Head of caudate nucleus (tissue), 42 donors: ENCODE data around the gene CDKAL1.
A peak's percentile ranks its signal among the peaks of the same experiment; 100 is the strongest.

Experiments used
- DNase-seq, 42 donors: peaks; one replicate each; pipeline versions ENCODE4 v3.0.0 to v3.0.0-alpha.2; 2020 to 2021; ENCODE audit warnings: mixed read lengths in 7 of 42
- intact Hi-C: fragments of 100-400 bp; cut with DNase I; formaldehyde crosslinking; loops from one replicate; pipeline ENCODE4 v1.15.0; 2022

Gene CDKAL1

DNA sequence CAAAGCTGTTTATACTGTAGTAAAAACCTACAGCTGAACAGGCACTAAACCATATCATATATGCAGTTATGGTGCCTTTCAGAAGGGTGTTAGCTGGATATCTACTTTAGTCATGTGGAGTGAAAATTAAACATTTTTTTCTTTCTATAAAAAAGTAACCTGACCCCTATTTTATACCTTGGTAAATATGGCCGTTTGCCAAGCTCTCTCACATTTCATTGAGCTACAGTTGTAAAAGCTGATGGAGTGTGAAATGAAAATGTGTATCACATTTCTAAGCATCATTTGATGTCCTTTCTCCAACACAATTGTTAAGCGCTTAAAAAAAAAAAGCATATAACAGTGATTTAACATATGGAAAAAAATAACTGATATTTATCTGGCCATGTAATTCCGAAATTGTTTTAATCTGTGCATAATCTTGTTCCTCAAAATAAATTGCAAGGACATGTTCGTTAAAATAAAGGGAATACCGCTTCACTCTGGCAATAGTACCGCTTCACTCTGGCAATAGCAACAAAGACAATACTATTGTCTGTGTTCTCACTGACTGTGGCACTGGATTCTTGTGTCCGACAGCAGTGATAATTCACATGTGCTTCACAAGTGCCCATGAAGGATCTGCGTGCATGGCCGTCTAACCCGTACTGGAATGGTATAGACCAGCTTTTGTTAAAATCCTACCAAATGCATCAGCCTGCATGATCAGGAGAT is 667.5 kb downstream of the CDKAL1 start:
- DNase-seq: peak in 1 of 42 donors; percentile 20
- intact Hi-C loops: no loop called here

DNA sequence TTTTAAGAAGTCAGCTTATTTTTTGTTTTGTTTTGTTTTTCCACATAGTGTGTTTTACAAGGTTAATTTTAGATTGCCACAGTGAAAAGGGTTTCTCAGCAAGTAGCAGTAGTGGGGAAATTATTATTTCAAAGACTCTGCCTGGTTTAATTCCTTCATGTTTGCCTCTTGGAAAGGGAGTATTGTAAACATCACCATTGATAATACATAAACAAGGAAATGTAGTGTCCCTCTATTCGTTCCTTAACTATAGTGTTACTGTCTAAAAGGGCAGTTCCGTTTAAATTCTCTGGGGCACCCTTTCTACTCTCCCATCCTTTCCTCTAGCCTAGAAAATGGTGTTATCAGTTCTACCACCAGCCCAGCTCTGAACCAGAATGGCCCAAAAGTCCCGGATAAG is 668.3 kb downstream of the CDKAL1 start:
- no peak for DNase-seq
- intact Hi-C loops: no loop called here

DNA sequence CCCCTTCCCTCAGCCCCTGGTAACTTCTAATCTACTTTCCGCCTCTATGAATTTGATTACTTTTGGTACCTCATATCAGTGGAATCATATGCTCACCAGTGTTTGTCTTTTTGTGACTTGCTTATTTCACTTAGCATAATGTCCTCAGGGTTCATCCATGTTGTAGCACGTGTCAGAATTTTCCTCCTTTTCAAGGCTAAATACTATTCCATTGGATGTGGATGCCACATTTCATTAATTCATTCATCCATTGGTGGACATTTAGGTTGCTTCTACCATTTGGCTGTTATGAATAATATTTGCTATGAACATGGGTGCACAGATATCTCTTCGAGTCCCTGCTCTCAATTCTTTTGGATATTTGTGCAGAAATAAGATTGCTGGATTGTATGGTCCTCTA is 670.7 kb downstream of the CDKAL1 start:
- intact Hi-C loops: no loop called here
- no peak for DNase-seq

DNA sequence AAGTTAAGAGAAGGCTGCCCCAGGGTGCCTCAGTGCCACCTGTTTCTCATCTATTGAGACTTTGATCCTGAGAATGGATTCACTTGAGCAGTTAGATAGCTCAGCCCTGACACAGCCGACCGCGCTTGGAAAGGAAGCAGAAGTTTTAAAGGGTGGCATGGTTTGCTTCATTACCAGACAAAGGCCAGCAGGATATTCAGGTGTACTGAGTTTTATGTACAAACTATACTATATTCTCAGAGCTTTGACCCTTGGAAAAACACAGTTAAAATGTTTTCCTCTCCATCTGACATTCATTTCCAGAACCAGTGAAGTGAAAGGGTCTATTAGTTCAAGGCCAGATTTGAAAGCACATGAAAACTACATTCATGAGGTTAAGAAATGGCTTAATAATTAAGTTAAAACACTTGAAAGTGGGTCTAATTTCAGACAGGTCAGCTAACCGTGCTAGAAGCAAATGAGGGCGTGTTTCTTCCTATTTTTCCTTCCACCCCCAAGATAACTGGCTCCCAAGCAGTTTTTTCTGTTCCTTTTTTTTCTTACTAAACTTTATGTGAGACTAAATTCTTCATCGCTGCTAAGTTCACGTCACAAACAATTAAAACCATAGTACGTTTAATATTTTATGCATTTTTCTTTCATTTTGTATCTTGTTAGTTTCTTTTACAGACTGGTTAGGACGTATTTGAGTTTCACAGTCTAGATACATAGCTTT is 674.0 kb downstream of the CDKAL1 start:
- no peak for DNase-seq

DNA sequence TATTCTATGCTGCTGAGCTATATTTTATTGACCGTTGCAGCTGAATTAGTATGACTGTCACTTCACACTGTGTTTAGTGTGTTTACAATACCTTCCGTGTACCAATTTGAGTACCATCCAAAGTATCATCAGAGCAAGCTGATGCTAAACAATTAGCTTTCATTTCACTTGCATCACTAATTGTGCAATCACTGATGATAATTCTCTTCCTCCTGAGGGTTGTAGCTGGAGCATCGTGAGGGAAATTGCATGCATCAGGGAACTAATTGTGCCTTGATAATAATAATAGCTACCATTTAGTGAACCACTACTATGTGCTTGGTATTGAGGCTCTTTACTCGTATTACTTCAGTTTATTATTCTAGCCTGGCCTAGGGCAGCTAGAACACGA is 674.5 kb downstream of the CDKAL1 start:
- intact Hi-C loops: no loop called here
- DNase-seq: no peak

More for the DNA sequence above, 674.0 kb downstream of the CDKAL1 start:
- intact Hi-C loops: no loop called here

DNA sequence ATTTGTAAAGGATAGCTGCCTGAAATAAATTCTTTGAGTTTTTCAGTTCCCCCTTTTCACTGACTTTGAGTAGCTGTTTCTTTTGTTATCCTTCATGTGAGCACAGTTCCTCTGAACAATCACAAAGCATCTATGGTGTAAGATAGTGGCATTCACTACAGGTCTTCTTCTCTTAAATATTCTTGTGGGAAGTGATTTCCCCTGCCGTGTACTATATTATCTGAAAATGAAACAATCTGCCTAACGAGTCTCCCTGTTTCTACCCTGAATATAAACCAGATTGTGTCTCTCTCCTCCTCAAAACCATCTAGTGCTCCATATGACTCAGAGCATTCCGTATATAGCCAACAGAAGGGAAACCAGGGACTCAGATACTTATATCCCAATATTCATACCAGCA is 679.2 kb downstream of the CDKAL1 start:
- intact Hi-C loops: no loop called here
- no peak for DNase-seq

DNA sequence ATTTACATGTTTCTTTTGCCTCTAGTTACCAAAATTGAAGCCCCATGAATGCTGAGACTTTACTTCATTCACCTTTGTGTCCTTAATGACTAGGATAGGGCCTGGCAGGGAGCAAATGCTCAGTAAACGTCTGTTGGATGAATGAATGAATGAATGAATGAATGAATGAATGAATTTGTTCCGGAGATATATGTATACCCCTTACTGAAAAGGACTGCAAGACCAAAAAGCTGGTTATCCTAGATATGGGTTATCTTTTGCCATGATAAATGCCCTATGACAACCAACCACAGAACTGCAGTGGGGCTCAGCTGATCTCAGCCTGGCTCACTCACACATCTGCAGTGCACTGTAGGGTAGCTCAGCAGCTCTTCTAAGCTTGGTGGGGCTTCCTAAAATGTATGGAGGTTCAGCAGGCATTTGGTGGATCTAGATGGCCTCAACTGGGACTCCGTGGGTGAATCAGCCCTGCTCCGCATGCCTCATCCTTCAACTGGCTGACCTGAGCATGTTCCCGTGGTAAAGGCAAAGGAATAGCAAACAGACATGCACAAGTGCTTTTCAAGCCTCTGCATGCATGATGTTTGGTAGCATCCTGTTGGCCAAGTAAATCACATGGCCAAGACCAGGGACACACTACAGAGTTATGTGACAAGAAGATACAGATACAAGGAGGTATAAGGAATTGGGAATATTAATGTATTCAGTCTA is 680.6 kb downstream of the CDKAL1 start:
- intact Hi-C loops: no loop called here
- DNase-seq: no peak

DNA sequence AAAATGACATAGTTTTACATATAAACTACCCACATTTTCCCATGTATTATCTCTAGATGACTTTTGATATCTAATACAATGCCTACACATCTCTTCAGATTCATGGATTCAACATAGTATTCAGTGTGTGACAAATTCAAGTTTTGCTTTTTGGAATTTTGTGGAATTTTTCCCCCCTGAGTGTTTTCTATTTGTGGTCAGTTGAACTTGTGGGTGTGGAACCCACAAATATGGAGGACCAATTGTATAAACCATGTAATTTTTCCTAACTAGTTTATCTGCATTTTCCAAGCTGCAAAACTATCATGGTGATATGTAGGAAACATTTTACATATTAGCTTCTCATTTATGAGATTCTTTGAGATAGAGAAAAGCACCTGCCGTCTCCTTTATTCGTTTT is 685.0 kb downstream of the CDKAL1 start:
- no peak for DNase-seq
- intact Hi-C loops: no loop called here

DNA sequence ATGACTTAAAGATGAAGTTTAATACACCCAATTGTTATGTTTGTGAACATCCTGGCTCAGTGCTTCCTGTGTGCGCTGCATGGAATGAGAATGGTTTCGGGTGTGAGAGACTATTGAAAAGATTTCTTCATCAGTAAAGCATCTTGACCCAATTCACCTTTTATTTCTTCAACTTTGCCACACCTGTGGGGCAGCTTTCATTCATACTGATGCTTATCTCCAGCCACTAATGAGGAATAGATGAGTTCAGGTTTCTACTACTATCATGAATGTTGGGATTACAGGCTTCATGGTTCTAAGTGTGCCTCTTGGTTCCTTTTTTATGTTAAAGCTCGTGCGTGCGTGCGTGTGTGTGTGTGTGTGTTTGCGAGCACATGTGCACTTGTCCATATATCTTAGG is 685.6 kb downstream of the CDKAL1 start:
- no peak for DNase-seq
- intact Hi-C loops: no loop called here

DNA sequence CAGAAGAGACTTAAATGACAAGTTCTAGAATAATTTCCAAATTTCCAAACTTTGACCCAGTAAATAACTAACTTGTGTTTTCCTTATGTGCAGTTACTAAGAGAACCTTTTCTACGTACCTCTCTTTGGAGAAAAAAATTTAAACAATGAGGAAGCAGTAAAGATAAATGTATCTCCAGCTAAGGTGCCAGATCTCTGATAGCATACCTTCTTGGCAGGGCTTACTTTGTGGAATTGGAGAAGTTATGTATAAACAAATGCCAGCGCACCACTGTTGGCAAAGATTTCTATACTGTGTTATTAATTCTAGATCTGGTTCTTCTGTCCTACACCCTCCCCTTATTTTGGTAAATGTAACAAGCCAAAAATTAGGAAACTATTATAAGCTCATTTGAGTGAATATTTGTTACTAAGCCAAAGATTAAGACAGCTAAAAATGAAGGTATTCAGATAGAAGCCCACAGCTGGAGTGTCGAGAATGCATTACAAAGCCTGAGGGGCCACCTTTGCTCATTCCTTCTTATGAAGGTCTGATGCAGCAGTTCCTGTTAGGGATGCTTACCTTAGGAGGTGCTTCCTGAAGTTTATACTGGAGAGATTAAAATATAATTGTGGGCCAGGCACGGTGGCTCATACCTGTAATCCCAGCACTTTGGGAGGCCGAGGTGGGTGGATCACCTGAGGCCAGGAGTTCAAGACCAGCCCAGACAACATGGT is 686.2 kb downstream of the CDKAL1 start:
- intact Hi-C loops: no loop called here
- DNase-seq: no peak

DNA sequence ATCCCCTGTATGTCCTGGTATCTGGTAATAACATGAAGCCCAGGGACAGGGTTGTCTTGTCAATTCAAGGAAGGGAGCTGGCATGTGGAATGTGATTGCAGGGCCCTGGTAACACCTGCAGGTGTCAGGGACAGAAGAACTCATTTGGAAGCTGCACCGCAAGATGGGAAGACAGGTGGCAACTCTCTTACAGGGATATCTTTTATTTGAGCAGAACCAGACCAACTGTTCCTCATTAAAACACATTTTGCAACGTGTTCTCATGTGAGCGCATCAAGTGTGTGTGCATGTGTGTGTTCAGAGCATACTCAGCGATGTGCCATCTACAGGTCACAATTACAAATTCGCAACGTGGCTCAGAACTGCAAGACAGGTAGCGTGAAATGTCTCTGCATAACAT is 688.4 kb downstream of the CDKAL1 start:
- intact Hi-C loops: no loop called here

DNA sequence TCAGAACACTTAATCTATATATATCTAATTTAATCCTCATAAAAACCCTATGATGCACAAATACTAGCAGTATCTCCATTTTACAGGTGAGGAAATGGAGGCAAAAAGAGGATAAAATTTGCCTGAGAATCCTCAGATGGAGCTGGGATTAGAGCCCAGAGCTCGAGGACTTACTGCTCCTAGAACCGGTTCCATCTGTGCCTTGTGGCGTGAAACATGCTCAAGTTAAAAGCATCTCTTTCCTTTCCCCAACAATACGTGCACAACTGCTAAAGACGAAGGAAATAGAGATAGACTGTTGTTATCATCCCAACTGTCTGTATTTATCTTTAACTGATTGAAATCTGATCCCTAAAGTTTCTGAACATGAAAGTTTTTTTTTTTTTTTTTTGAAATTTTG is 691.7 kb downstream of the CDKAL1 start:
- intact Hi-C loops: no loop called here
- no peak for DNase-seq

More for the DNA sequence above, 688.4 kb downstream of the CDKAL1 start:
- DNase-seq: no peak

DNA sequence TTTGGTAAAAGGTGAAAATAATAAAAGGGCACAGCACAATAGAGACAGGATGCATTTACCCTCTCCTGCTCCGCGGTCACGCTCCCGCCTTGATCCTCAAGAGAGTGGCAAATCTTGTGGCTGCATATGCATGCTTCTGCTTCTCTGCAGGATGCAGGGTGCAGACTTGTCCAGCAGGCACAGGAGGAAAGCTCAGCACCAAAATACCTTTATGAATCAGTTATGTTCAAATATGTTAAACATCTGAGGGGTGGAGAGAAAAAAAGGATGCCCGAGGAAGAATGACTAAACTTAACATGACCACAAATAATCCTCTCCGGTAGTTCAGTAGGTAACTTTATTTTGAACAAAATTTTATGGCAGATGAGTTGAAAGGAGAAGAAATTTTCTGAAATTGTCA is 693.2 kb downstream of the CDKAL1 start:
- intact Hi-C loops: no loop called here
- no peak for DNase-seq

DNA sequence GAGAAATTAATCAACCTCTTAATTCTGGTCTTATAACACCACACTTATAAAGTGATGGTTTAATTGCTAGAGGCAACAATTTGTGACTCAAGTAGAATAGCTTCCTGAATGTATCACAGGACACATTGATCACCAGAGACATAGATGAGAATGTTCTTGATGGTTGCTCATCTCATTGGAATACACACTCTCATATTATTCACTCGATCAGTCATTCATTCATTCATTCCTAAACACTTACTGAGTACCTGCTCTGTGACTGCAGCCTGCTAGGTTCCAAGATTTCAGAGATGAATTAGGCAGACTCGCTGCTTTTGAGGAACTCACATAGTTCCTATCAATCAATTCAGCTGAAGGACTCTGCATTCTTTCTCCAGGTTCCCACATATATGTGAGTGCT is 694.2 kb downstream of the CDKAL1 start:
- no peak for DNase-seq
- intact Hi-C loops: no loop called here

DNA sequence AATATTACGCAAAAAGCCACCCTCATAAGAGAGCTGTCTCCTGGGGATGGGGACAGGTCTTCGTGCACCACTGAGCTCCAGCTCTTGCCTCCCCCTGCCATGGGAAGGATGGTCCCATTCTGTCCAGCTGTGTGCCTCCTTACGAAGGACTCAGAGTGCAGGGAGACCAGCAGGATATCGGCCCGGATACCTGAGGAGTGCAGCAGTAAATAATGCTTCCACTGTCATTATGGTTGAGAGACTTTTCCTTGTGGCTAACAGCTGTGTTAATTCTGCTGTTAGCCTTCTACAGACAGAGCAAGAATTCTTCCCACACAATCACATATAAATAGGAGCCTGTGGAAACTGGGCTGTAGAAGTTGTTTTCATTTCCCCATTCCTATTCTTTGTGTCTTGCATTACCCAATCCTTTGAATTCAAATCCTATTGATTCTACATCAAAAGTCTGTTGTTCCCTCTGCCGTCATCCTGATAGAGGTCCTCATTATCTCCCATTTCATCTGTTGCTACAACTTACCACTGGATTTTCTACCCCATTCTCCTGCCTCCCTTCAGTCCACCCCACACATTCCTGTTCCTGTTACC is 694.7 kb downstream of the CDKAL1 start:
- DNase-seq: no peak
- intact Hi-C loops: no loop called here

DNA sequence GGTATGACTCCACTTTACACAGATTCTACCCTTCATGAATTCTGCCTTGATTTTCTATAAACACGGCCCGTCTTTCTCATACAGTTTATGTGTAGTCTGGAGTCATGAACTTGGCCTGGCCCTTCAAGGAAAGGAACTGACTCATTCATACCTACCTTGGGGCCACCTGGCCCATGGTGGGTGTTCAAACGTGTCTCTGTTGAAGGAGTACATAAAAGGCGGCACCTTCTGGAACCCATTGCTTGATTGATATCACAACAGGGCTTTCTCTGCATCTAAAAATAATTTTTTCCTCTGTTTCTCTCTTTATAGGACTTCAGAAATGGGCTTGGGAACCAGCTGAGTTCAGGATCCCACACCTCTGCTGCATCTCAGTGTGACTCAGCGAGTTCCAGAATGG is 696.3 kb downstream of the CDKAL1 start:
- DNase-seq: no peak
- intact Hi-C loops: no loop called here

DNA sequence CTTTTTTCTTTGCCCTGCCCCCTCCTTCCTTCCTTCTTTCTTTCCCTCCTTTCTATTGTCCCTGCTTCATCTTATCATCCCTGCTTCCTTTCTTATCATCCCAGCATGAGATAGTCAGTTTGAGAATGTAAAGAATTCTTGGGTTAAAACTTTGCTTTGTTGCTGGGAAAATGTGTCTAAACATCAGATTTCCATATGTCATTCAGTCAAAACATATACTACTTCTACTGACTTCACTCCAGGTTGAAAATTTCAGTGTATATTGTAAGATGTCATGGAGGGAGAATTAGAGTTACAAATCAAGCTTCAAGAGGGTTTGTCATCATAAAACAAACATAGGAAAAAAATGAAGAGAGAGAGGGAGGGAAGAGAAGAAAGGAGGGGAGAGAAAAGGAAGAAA is 700.9 kb downstream of the CDKAL1 start:
- intact Hi-C loops: no loop called here

DNA sequence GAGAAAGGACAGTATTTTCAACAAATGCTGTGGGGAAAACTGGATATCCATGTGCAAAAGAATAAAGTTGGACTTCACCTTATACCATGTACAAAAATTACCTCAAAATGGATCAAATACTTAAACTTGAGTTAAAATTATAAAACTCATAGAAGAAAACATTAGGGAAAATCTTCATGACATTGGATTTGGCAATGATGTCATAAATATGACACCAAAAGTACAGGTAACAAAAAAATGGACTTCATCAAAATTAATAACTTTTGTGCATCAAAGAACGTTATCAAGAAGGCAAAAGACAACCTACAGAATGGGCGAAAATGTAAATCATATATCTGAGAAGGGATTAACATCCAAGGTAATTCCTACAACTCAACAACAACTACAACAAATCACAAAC is 704.0 kb downstream of the CDKAL1 start:
- DNase-seq: no peak
- intact Hi-C loops: no loop called here

More for the DNA sequence above, 700.9 kb downstream of the CDKAL1 start:
- DNase-seq: no peak

DNA sequence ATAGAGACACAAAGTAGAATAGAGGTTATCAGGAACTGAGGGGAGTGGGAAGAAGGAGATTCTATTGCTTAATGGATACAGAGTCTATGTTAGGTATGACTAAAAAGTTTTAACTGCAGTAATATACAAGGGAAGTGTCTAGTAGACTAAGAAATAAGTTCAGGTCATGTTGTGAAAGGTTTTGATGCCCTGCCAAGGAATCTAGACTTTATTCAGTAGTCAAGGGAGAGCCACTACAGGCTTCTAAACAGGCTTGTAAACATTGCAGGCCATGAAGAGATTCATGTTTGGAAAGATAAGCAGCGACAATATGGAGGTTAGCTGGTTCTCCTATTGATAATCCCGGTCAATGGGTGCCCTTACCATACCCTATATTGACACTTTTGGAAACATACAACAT is 706.5 kb downstream of the CDKAL1 start:
- DNase-seq: no peak
- intact Hi-C loops: no loop called here
